Body of pancreas (tissue), 4 donors: ENCODE measurements around the gene SULT1C2.

Experiments
- POLR2A ChIP-seq, 3 donors: fragments of 450-650 bp; IDR thresholded peaks; one replicate each; pipeline ENCODE4 v1.6.1; 2016; ENCODE audit warnings: antibody characterized with exemption in 3 of 3, mild to moderate bottlenecking in 2 of 3
- TF ChIP-seq, protein P1 (sequence below), 7 experiments: fragments of 450-650 bp in 4 of 7; fragments of 200-600 bp in 3 of 7; sonication (generic) in 3 of 7; IDR thresholded peaks; one replicate each; pipeline ENCODE4 v1.5.1; 2016 to 2019; ENCODE audit warnings: antibody characterized with exemption in 7 of 7

DNA sequence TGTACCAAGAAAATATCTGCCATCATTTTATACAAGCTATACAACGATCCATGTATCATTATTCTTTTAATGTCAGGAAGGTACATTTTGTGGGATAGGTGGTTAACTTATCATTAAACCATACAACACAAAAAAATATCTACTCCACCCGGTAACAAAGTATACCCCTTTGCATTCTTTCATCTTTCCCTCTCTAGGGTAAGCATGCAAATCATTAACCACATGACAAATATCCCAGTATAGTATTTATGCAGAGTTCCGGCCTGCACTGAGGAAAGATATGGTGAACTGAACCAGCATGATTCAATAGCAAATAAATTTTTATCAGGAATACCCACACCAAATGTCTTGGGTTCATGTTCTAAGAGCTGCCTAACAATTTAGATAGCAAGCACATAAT is 22.5 kb upstream of the SULT1C2 start:
- TF ChIP-seq, protein P1, sequence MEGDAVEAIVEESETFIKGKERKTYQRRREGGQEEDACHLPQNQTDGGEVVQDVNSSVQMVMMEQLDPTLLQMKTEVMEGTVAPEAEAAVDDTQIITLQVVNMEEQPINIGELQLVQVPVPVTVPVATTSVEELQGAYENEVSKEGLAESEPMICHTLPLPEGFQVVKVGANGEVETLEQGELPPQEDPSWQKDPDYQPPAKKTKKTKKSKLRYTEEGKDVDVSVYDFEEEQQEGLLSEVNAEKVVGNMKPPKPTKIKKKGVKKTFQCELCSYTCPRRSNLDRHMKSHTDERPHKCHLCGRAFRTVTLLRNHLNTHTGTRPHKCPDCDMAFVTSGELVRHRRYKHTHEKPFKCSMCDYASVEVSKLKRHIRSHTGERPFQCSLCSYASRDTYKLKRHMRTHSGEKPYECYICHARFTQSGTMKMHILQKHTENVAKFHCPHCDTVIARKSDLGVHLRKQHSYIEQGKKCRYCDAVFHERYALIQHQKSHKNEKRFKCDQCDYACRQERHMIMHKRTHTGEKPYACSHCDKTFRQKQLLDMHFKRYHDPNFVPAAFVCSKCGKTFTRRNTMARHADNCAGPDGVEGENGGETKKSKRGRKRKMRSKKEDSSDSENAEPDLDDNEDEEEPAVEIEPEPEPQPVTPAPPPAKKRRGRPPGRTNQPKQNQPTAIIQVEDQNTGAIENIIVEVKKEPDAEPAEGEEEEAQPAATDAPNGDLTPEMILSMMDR (IDR thresholded peaks at IDR 0.05): no peak
- no peak for TF ChIP-seq POLR2A (IDR thresholded peaks at IDR 0.05)
